ENCODE results near the gene TMEM59L.

TMEM59L gene

DNA sequence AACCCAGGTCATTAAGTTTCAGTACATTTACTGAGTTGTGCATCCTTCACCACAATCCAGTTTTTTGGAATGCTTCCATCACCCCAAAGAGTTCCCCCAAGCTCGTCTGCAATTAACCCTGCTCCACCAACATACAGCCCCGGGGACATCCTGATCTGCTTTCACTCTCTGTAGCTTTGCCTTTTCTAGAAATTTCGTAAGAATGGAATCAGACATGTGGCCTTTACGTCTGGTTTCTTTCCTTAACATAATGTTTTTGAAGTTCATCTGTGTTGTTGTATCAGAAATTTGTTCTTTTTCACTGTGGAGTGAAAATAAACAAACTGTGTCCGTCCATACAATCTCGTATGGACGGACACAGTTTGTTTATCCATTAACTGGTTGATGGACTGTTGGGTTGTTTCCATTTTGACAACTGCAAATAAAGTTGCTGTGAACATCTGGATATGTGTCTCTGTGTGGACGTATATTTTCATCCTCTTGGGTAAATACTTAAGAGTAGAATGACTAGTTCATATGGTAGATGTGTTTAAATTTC is 27.1 kb downstream of the TMEM59L start:
- DNase-seq = no peak

DNA sequence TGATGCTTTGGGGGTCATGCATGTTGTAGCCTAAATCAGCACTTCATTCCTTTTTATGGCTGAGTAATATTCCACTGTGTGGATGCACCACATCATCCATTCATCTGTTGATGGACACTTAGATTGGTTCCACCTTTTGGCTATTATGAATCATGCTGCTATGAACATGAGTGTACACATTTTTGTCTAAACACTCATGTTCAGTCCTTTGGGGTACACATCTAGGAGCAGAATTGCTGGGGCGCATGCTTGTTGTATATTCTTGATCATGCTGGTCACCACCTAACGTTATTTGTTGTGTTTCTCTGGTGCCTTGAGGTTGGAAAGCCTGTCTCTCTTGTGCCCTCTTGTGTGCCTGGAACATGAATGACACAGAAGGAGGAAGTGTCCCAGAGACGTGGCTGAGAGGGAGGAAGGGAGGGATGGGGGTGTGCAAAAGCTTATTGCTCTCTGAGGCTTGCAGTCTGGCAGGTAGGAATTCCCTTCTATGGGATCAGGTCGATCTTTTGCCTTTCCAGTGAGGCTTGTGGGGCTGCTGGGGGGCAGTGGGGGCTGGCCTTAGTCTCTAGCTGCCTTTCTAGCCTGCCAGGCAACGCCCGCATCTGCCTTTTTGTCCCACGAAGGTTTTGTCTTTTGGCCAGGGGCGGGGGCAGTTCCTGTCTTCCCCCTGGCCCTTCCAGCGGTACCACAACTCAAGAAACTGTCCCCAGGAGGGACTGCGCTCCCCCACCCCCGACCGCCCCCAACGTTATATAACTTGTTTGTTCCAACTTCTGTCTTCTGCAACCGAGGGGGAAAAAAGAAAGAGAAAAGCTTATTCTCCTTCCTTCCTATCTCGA is 31.7 kb downstream of the TMEM59L start:
- DNase-seq = peak in 1 of 5 experiments; percentile 10

DNA sequence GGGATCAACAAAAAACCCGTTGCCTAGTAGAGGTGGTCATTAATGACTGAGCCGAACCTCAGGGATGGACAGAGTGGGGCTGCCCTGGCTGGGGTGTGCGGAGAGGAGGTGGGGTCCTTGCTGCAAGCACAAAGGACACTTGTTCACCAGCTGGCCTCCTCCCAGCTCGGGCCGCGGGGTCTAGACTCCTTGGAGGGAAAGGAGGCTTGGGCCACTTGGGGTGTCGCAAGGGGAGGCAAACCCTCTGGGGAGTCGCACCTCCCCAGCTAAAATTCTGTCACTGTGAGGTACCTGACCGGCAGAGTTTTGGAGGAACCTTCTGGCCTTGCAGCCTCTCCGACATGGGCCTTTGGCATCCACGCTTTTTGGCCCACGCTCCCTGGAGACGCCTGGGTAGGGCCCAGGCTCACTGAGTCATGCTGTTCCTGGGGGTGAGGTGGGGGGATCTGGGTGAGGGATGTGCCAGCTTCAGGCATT is 32.4 kb downstream of the TMEM59L start:
- no peak for DNase-seq

DNA sequence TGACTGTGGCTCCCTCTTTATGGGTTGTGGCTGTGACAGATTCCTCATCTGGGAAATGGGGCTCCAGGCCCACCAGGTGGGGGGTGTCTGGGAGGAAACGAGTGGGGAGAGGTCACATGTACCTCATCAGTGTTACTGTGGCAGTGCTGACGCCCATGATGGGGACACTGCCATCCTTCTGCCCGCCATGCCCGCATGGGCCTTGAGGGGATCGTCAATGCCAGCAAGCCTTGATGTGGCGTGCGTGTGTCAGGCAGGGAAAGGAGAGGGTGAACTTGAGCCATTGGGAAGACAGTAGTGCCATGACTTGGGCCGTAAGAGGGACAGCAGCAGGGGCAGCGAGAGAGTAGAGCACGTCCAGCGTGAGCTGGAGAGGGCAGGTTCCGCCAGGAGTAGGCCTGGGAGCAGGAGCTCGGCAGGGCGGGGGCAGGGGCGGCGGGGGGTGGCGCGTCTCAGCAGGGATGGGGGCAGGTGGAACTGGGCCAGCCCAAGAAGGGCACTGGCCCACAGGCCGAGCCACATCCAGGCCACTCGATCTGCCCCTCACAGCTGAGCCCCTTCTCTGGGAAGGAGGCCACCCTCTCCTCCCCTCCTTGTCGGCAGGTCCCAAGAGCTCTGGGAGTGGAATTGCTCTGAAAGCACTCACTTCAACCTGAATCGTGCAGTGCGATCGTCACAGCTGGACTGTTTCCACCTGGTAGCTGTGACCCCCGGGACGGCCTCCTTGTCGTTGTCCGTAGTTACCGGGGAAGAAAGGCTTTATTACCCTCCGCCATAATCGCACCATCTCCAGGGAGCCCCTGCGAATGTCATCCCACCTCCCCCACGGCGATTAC is 34.1 kb downstream of the TMEM59L start:
- no peak for DNase-seq

DNA sequence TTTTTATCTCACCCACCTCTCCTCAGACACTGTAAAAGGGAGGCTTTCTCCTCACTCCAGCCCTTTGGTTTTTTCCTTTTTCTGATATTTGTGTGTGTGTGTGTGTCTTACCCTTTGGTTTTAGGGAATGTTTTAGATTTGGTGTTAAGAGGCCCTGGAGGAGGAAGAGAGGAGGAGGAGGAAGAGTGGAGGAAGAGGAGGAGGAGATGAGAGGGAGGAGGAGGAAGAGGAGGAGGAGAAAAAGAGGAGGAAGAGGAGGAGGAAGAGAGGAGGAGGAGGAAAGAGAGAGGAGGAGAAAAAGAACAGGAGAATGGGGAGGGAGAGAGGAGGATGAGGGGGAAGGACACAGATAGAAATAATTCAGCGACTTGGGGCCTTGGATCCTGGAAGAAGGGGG is 34.7 kb downstream of the TMEM59L start:
- DNase-seq = no peak

DNA sequence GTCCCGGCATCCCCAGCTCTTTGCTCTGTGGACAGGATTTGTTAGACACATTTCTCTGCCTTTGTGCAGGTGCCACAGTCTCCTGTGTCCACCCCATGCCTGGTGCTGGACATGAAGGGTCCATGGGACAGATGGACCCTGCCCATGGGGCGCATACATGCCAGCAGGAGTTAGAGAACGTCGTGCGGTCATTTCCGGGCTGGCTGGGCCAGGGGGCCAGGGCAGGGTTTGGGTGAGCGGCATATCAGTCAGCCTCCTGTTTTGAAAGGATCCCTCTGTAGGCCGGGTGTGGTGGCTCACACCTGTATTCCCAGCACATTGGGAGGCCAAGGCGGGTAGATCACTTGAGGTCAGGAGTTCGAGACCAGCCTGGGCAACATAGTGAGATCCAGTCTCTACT is 35.1 kb downstream of the TMEM59L start:
- DNase-seq = no peak

DNA sequence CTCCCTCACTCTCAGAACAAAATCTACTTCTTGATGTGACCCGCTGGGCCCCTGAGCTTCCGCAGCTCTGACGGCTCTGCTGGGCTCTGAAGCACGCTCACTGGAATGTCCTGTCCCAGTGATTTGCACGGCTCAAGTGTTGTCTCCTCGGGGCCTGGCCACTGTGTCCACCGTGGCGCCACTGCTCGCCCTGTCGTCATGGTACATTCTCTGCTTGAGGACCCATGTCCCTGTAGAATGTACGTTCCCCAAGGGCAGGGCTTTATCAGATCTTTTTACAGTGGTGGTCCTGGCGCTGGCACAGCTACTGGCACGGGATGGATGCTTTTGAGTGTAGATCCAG is 36.3 kb downstream of the TMEM59L start:
- no peak for DNase-seq

DNA sequence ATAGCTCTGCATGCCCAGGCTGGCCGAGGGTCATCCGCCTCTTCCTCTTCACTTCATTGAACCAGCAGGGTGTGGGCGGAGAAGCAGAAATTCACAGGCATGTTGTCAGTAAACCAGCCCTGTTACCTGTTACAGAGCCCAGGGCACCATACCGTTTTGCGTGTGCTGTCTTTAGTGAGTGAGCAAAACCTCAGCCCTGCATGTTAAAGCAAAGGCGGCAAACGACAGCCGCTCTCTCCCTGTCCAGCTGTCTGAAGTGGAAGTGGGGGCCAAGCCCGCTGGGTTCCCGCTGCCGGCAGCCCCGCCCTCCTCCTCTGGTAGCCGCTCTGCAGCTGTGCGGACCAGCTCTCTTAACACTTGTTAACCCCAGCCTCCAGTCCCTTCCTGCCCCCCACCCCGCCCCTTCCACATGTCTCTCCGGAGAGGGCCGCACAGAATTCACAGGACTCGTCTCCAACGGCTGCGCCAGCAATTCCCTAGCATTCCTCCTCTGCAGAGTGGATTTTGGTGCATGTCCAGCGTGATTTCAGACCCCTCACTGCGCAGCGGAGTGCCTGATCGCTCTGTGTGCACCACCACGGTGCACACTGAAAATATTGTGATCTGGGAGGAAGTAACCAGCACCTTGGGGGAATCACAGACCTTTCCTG is 36.8 kb downstream of the TMEM59L start:
- no peak for DNase-seq

DNA sequence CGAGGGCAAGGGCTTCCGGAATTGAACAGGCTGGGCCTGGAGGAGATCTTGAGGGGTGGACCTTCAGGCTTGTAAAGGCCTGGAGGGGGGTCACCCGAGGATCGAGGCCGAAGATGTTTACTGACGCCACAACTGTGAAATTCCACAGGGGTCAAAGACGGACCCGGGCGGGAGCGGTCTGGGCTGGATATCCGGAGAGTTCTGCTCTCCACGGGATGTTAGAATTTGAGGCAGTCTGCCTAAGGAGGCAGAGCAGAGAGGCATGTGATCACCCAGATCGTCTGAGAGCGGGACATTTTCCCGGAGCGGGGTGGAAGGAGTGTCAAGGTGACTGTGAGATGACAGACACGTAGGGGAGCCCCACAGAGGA is 37.3 kb downstream of the TMEM59L start:
- DNase-seq = no peak

DNA sequence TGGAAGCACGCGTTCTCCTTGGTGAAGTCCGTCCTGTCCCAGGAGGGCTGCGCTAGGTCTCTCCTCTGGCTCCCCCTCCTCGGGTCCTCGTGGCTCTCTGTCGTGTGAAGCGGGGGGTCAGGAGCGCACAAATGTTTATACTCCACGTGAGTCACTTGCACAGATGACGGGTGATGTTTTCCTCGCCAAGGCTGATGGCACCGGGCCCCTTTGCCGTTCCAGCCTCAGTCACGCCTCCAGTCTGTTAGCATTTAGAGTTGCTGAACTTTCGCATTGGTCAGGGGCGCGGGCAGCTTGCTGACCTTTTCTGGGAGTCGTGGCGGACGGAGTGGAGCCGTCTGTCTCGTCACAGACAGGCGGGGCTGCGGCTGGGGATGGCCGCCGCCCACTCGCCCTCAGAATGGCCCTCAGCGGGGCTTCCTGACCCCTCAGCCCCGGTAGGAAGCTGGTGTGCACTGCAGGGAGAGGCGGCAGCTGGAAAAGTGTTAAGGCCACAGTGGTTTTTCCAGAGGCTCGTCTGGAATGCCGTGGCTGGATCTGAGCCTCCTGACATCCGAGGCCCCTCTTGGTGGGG is 37.9 kb downstream of the TMEM59L start:
- no peak for DNase-seq

DNA sequence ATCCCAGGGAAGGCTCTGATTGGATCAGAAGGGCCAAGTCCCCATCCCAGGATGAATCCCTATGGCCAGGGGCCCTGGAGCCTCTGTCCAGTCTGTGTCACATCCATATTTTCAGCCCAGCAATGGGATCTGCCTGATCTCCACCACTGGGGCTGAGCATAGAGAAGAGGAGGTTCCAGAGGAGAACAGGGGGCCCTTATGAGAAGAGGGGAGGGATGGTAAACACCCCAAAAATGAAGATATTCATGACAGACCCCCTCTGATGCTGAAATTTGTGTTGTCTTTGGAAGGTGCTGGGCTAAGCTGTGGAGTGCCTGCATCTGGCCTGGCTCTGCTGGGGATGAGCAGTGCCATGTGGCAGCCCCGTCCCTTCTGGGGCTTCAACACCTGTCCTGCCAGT is 38.6 kb downstream of the TMEM59L start:
- DNase-seq = no peak

DNA sequence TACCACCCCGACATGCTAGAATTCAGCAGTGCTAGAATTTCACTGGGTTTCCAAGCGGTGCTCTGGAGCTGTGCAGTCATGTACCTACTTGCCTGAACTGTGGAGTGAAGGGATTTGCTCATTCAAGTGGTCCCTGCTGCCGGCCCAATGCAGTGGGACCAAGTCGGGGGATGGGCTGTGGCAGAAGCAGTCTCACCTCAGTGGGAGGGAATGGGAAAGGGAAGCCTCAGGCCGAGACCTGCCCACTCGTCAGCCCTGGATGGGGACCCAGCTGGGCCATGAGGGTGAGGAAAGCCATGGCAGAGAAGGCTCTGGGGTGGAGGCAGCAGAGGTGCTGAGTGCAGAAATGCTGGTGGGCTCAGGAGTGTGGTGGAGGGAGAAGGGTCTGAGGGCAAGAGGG is 39.1 kb downstream of the TMEM59L start:
- DNase-seq = no peak

DNA sequence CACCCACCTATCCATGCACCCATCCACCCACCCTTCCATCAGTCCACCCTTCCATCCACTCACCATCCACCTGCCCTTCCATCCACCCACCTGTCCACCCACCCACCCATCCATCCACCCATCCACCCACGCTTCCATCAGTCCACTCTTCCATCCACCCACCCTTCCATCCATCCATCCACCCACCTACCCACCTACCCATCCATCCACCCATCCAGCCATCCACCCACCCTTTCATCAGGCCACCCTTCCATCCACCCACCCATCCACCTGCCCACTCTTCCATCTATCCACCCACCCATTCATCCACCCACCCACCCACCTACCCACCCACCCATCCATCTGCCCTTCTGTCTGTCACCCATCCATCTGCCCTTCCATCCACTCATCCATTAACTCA is 41.2 kb downstream of the TMEM59L start:
- DNase-seq = no peak

DNA sequence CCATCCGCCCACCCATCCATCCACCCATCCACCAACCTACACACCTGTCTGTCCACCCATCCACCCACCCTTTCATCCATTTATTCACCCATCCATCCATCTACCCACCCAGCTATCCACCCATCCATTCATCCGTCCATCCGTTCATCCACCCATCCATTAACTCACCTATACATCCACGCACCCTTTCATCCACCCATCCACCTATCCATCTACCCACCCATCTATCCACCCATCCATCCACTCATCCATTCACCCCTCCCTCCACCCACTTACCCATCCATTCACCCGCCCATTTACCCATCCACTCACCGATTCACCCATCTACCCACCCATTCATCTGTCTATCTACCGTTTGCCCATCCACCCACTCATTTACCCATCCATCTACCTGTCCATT is 41.8 kb downstream of the TMEM59L start:
- DNase-seq = no peak

DNA sequence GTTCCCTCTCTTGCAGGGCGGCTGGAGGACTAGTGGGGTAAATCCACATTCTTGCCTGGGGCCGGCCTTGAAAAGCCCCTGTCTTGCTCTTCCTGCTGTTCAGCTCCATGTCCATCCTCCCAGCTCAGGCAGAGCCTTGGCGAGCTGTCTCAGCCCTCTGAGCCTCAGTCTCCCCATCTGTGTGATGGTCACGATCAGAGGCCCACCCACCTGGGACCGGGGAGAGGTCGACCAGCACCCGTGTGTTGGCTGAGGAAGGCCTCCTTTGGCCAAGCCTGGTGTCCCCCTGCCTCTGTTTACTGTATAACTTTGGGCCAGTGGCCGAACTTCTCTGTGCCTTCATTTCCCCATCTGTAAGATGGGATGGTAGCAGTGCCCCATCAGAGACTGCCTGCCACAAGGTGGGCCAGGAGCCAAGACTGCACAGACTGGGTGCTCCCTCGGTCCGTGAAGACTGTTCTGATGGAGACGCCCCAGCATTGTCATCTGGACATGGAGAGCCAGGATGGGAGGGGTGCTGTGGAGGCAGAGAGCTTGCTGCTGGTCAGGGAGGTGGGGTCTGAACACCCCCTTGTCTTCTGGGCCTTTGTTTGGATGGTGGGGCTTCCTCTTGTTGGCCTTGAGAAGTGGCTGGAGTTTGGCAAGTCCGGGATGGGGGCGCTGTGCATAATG is 42.6 kb downstream of the TMEM59L start:
- no peak for DNase-seq

DNA sequence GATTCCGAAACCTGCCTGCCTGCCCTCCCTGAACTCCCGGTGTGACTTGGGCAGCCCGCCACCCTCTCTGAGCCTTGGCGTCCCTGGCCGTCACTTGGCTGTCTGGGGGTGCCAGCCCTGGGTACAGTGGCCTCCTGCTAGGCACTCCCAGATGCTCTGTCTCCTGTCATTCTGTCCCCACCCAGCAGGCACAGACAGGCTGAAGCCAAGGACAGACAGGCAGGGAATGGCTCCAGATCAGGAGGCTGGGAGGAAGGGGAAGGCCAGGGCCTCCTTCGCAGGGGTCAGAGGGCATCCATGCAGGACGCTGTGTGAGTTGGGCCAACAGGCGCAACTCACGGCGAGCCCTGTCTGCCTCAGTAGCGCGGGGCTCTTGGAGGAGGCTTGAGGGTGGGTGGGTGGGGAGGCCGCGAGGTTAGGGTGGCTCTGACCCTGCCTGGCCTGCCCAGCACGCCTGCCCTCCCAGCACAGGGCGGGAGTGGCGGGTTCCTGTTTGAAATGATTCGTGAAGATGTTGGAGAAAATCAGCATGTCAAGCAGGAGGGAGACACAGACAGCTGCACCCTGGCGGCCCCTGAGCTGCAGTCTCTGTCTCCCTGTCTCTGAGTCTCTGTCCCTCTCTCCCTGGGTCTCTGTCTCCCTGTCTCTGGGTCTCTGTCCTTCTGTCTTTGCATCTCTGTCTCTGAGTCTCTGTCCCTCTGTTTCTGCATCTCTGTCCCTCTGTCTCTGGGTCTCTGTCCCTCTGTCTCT is 43.8 kb downstream of the TMEM59L start:
- DNase-seq = no peak

DNA sequence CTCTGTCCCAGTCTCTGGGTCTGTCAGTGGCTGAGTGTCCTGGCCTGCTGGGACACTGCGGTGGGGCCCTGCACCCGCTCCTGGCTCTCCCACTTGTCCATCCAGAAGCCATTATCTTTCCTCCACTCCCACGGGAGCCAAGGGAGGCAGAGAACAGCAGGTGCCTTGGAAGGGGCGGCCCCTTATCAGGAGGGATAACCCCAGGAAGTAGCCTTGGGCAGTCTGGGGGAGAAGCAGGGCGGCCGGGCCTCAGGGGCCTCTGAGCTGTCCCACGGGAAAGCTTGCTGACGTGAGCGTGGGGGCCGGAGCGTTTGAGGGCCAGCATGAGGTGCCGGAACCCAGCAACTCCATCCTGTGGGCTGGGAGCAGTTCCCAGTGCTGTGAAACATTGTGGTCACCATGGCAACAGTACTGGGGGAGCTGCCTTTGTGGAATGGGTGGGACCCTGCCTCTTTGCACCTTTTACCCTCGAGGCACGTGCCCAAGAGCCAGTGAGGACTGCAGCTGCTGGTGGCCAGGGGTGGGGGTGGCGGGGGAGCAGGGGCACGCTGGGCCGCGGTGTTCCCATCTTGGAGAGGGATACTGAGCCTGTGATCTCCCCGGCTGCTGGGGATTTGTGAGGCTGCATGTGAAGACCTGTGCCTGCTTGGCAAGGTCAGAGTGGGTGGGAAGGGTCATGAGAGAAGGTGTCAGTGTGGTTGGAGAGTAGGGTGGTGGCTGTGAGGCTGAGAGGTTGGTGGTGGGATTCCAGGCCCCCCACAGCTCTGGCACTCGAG is 45.1 kb downstream of the TMEM59L start:
- no peak for DNase-seq

DNA sequence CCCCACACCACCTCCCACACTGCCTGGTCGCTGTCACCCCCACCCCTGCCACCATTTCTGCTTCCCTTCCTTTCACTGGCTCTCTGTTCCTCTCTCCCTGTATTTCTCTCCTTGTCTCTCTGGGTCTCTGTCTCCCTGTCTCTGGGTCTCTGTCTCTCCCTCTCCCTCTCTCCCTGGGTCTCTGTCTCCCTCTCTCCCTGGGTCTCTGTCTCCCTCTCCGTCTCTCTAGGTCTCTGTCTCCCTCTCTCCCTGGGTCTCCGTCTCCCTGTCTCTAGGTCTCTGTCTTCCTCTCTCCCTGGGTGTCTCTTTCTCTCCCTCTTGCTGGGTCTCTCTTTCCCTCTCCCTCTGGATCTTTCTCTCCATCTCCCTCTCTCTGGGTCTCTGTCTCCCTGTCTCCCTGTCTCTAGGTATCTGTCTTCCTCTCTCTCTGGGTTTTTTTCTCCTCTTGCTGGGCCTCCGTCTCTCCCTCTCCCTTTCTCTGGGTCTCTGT is 45.7 kb downstream of the TMEM59L start:
- DNase-seq = no peak

DNA sequence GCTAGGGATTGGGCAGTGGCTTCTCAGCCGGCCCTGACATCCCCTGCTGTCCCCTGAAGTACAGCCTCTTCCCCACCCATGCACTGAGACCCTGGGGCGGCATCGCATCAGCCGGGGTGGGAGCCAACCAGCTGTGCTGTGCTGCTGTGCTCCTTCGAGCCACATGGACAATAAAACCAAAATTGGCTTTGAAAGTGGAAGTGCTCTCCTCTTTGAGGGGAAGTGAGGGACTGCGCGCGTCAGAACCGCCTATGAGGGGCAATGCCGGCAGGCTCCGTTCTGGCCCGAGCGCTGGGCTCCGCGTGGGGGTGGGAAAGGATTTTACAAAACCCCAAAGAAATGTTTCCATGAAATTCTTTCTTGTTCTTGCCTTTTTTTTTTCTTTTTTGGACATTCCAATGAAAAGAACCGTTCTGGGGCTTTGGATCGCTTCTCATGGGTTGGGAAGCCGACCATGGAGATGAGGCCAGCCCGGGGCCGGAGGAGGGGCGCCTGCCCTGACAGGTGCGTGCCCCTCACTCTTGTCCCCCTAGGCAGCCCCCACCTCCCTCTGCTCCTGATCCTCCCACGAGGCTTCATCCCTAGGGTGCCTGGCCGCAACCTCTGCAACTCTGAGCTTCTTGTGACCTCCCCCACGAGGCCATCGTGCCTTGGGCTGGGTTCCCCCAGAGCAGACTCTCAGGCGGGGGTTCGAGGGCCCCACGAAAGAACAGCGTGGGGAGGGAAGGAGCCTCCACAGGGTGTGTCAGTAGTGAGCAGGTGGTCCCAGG is 46.8 kb downstream of the TMEM59L start:
- no peak for DNase-seq
